Right lobe of liver (tissue), 4 donors: ENCODE data around the gene SLC28A3.

Experiments used
- CTCF ChIP-seq, 4 donors: fragments of 200-600 bp in 3 of 4; fragments of 450-650 bp in 1 of 4; IDR thresholded peaks; one replicate each; pipeline versions ENCODE4 v1.5.1 to v1.8.0; 2016 to 2022; ENCODE audit warnings: antibody characterized with exemption in 4 of 4, mild to moderate bottlenecking in 2 of 4
- POLR2A ChIP-seq: fragments of 450-650 bp; IDR thresholded peaks from one replicate; pipeline ENCODE4 v1.6.1; 2017; ENCODE audit warnings: antibody characterized with exemption, mild to moderate bottlenecking
- donor health status: DM: no; HTN: no; CAD: no.
- donor health status: DM: no; HTN: no; CAD: no.
- donor health status: DM: no; HTN: yes; CAD: no.

GRCh38 chr9:84264307-84265029, 76.1 kb downstream of the SLC28A3 start:
- TF ChIP-seq CTCF (IDR thresholded peaks at IDR 0.05): no peak
- no peak for TF ChIP-seq POLR2A
